Tibial nerve (tissue), 4 donors: ENCODE data around the gene ATP2A3. TPM values are rescaled to one million over a fixed set of nuclear protein-coding genes. Genes with fewer than 3 reads are reported as not detected.

ENCODE experiments used
- DNase-seq, 2 donors: peaks; one replicate each; pipeline ENCODE4 v3.0.0-alpha.2; 2019; ENCODE audit warnings: low spot score in 2 of 2
- H3K27ac ChIP-seq, 4 donors: fragments of 200-600 bp; sonication (generic) in 3 of 4; one replicate each; pipeline ENCODE4 v1.5.1; 2017 to 2019; ENCODE audit warnings: mild to moderate bottlenecking in 1 of 4
- H3K27me3 ChIP-seq, 2 donors: fragments of 200-600 bp; sonication (generic) in 1 of 2; one replicate each; pipeline versions ENCODE4 v1.5.1 to v1.6.0; 2017 to 2019
- H3K36me3 ChIP-seq, 3 donors: fragments of 200-600 bp; sonication (generic); one replicate each; pipeline ENCODE4 v1.5.1; 2018 to 2019
- H3K4me1 ChIP-seq, 4 donors: fragments of 200-600 bp; sonication (generic) in 3 of 4; one replicate each; pipeline ENCODE4 v1.5.1; 2017 to 2019
- H3K4me3 ChIP-seq, 4 donors: fragments of 200-600 bp; sonication (generic) in 3 of 4; one replicate each; pipeline ENCODE4 v1.5.1; 2017 to 2019; ENCODE audit warnings: mild to moderate bottlenecking in 1 of 4, moderate library complexity in 1 of 4
- H3K9me3 ChIP-seq, 4 donors: fragments of 200-600 bp; sonication (generic) in 3 of 4; one replicate each; pipeline ENCODE4 v1.5.1; 2017 to 2019
- EP300 ChIP-seq, 2 donors: sonication (generic); formaldehyde crosslinking; IDR thresholded peaks; one replicate each; pipeline ENCODE4 v1.6.1; 2017; ENCODE audit warnings: antibody characterized with exemption in 2 of 2, mild to moderate bottlenecking in 1 of 2
- POLR2A ChIP-seq, 2 donors: fragments of 450-650 bp; IDR thresholded peaks; one replicate each; pipeline ENCODE4 v1.6.1; 2017; ENCODE audit warnings: antibody characterized with exemption in 2 of 2, mild to moderate bottlenecking in 2 of 2, moderate library complexity in 2 of 2
- WGBS, 2 donors: methylation state at CpG; one replicate each; pipeline ENCODE4 v1.1.5; 2018; 5-methylcytosine and 5-hydroxymethylcytosine counted together
- total RNA-seq, 4 donors: library from RNA; depleted of rRNA; stranded (reverse); fragments of >200 nt; gene quantifications; one replicate each; pipeline ENCODE4 v1.1.0, GENCODE V29; 2016
- TF ChIP-seq, protein P1 (sequence below), 5 experiments: fragments of 200-600 bp in 3 of 5; fragments of 450-650 bp in 2 of 5; sonication (generic) in 3 of 5; IDR thresholded peaks; one replicate each; pipeline ENCODE4 v1.5.1; 2016 to 2019; ENCODE audit warnings: antibody characterized with exemption in 5 of 5, mild to moderate bottlenecking in 3 of 5, moderate library complexity in 2 of 5

ATP2A3 gene
- total RNA-seq, 4 donors from 2014 or later: 5.9 to 12.9 (median 9.1) TPM

DNA sequence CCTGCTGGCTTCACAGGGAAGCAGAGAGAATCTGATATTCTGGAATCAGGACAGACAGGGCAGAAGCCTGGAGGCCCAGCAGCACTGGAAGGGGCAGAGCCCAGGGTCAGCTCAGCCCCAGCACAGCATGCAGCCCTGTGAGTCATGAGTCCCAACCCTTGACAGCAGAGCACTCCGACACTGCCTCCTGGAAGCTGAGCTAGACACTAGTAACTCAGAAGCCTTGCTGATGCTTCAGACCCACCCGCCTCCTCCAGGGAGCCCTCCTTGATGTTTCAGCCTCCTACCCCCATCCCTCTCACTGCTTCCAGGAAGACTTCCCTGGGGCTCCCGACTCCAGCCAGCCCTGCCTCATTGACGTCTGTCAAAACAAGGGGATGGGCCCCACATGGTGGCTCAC, 78.3 kb downstream of the ATP2A3 start:
- Histone ChIP-seq H3K4me1 (peaks cover 0 to 54% (median 25%) of the 10 kb centered on the region in 4 donors), H3K36me3 (peaks cover 0 to 28% (median 6%) of the 10 kb centered on the region in 3 donors), H3K27ac (no peak overlapping the region), H3K4me3 (no peak overlapping the region), H3K9me3 (no peaks in the 10 kb centered on the region), H3K27me3 (no peaks in the 10 kb centered on the region)
- 76 to 79% methylated on average over 4 of the region's 4 CpGs for WGBS, 2 donors
- DNase-seq: no peak
- TF ChIP-seq, protein P1, sequence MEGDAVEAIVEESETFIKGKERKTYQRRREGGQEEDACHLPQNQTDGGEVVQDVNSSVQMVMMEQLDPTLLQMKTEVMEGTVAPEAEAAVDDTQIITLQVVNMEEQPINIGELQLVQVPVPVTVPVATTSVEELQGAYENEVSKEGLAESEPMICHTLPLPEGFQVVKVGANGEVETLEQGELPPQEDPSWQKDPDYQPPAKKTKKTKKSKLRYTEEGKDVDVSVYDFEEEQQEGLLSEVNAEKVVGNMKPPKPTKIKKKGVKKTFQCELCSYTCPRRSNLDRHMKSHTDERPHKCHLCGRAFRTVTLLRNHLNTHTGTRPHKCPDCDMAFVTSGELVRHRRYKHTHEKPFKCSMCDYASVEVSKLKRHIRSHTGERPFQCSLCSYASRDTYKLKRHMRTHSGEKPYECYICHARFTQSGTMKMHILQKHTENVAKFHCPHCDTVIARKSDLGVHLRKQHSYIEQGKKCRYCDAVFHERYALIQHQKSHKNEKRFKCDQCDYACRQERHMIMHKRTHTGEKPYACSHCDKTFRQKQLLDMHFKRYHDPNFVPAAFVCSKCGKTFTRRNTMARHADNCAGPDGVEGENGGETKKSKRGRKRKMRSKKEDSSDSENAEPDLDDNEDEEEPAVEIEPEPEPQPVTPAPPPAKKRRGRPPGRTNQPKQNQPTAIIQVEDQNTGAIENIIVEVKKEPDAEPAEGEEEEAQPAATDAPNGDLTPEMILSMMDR (IDR thresholded peaks at IDR 0.05): no peak
- TF ChIP-seq POLR2A (IDR thresholded peaks at IDR 0.05) (no peak), EP300 (IDR thresholded peaks at IDR 0.05) (no peak)

DNA sequence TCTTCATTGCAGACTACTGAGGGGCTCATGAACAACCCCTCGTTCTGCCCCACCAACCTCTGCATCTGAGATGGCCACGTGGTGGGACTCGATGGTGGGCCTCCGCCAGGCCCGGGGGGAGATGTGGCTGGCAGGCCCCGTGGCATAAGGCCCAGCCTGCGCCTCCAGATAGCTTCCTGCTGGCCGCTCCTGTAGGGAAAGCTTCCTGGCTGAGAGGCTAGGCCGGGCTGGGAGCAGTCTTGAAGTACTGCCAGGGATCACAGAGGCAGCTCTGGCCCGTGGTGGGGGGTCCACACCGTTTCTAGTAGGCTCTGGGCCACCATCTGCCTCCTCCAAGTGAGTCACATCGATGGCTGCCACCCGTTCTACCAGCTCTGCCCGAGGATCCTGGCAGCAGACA, 79.0 kb downstream of the ATP2A3 start:
- TF ChIP-seq EP300 (IDR thresholded peaks at IDR 0.05) (no peak), POLR2A (IDR thresholded peaks at IDR 0.05) (no peak)
- TF ChIP-seq, protein P1 (IDR thresholded peaks at IDR 0.05): no peak
- no peak overlapping the region for H3K27ac ChIP-seq
- no peaks in the 10 kb centered on the region for H3K9me3 ChIP-seq
- 53 to 70% methylated on average over 3 to 12 of the region's 14 CpGs for WGBS, 2 donors
- DNase-seq: no peak
- peaks cover 0 to 47% (median 20%) of the 10 kb centered on the region in 4 donors for H3K4me1 ChIP-seq
- peaks cover 0 to 28% (median 6%) of the 10 kb centered on the region in 3 donors for H3K36me3 ChIP-seq
- H3K27me3 ChIP-seq: no peaks in the 10 kb centered on the region
- no peak overlapping the region for H3K4me3 ChIP-seq

DNA sequence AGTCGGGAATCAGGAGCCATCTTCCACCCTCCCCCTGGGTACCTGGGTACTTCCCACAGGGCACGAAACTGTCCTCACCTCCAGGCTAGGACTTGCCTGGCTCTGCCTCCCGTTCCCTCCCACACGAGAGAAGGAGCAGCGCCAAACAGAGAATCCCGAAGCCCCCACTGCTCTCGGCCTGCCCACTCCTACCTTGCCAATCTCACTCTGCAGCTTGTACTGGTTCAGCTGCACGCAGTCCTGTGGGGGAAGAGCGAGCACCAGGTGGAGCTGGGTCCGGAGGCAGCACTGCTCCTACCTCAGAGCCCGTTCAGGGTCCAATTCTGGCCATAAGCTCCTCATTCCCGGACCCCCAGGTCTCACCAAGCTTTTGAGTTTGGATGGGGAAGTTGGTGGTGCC, 80.0 kb downstream of the ATP2A3 start:
- H3K4me1 ChIP-seq: peaks cover 0 to 37% (median 16%) of the 10 kb centered on the region in 4 donors

DNA sequence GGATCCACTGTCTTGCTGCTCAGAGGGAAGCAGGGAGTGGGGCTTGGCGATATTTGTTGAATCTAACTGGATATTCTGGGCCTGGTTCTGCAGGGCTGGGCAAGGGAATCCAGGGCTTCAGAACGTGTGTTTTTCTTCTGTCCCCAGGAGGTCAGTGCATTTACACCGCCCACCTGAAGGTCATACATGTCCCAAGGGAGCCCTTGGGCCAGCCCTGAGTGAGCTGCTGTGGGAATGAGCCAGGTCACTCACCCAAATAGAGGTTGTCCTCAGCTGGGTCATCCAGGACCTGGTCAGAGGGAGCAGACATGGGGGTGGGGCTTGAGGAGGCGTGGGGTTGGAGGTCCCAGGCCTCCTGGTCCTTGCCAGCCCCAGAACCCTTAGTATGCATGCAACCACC, 82.0 kb downstream of the ATP2A3 start:
- WGBS, 2 donors: 63 to 81% methylated on average over 3 to 4 of the region's 4 CpGs
- Histone ChIP-seq H3K4me1 (peaks cover 0 to 18% (median 6%) of the 10 kb centered on the region in 4 donors), H3K36me3 (peaks cover 0 to 28% (median 6%) of the 10 kb centered on the region in 3 donors), H3K4me3 (no peak overlapping the region), H3K27ac (no peak overlapping the region), H3K9me3 (no peaks in the 10 kb centered on the region), H3K27me3 (no peaks in the 10 kb centered on the region)
- DNase-seq: no peak
- TF ChIP-seq, protein P1 (IDR thresholded peaks at IDR 0.05): no peak
- TF ChIP-seq POLR2A (IDR thresholded peaks at IDR 0.05) (no peak), EP300 (IDR thresholded peaks at IDR 0.05) (no peak)

More for the DNA sequence above, 80.0 kb downstream of the ATP2A3 start:
- H3K9me3 ChIP-seq: no peaks in the 10 kb centered on the region
- no peak for DNase-seq
- no peak overlapping the region for H3K27ac ChIP-seq
- TF ChIP-seq POLR2A (IDR thresholded peaks at IDR 0.05) (no peak), EP300 (IDR thresholded peaks at IDR 0.05) (no peak)
- TF ChIP-seq, protein P1 (IDR thresholded peaks at IDR 0.05): no peak
- H3K36me3 ChIP-seq: peaks cover 0 to 28% (median 6%) of the 10 kb centered on the region in 3 donors
- H3K27me3 ChIP-seq: no peaks in the 10 kb centered on the region
- H3K4me3 ChIP-seq: no peak overlapping the region
- 91 to 94% methylated on average over 11 to 12 of the region's 12 CpGs for WGBS, 2 donors

DNA sequence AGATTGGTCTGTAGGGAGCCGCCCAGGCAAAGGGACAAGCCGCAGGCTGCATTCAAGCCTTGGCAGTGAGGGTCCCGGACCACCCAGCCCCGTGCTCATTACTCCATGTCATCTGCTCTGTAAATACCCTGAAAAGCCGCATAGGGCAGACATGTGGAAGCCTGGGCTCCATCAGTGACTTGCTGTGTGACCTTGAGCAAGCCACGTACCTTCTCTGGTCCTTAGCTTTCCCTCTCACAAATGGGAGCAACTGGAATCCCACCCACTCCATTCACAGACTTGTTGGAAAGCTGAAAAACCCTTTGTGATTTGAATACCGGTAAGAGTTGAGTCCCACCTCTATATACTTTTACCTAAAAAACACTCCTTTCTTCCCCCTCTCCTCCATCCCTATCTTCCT, 83.3 kb downstream of the ATP2A3 start:
- DNase-seq: no peak
- WGBS, 2 donors: 82 to 91% methylated on average over 7 of the region's 7 CpGs
- Histone ChIP-seq H3K4me1 (peaks cover 0 to 5% (median 0%) of the 10 kb centered on the region in 4 donors), H3K36me3 (peaks cover 0 to 33% (median 6%) of the 10 kb centered on the region in 3 donors), H3K27me3 (no peaks in the 10 kb centered on the region), H3K4me3 (no peak overlapping the region), H3K27ac (no peak overlapping the region), H3K9me3 (no peaks in the 10 kb centered on the region)
- TF ChIP-seq, protein P1 (IDR thresholded peaks at IDR 0.05): no peak
- TF ChIP-seq POLR2A (IDR thresholded peaks at IDR 0.05) (no peak), EP300 (IDR thresholded peaks at IDR 0.05) (no peak)
